ENCODE data around the gene APOA4.
"Not testable (repeated sequence)": the region's sequence is repeated elsewhere in the genome, so short reads cannot be mapped to it uniquely, and the experiment has no call there.

APOA4 gene

GRCh38 chr11:116847612-116848011 lies 24.5 kb upstream of the APOA4 start:
- no peak for DNase-seq

GRCh38 chr11:116844722-116845121 lies 21.6 kb upstream of the APOA4 start:
- DNase-seq = no peak

GRCh38 chr11:116843661-116844060 lies 20.6 kb upstream of the APOA4 start:
- DNase-seq = no peak

GRCh38 chr11:116842909-116843308 lies 19.8 kb upstream of the APOA4 start:
- no peak for DNase-seq

- DNase-seq = no peak
Measured at GRCh38 chr11:116842117-116842516, 19.0 kb upstream of the APOA4 start.

- DNase-seq = no peak
Measured at GRCh38 chr11:116840746-116841296, 17.7 kb upstream of the APOA4 start.

- DNase-seq = peak in 1 of 4 experiments; percentile 17
Measured at GRCh38 chr11:116840224-116840745, 17.2 kb upstream of the APOA4 start.

- no peak for DNase-seq
Measured at GRCh38 chr11:116838321-116839084, 15.4 kb upstream of the APOA4 start.

- no peak for DNase-seq
Measured at GRCh38 chr11:116837231-116838091, 14.4 kb upstream of the APOA4 start, which contains the start of gene APOA1. Gene APOA1, minus strand, starts transcription at chr11:116837622. Its CDS starts 235 bp downstream, at chr11:116837387.

- no peak for DNase-seq
Measured at GRCh38 chr11:116836632-116836991, 13.5 kb upstream of the APOA4 start.

GRCh38 chr11:116835791-116836631 lies 12.9 kb upstream of the APOA4 start:
- peak; percentile 73 to 86 (median 74) for DNase-seq

- DNase-seq = peak; percentile 46 to 72 (median 62)
Measured at GRCh38 chr11:116835042-116835772, 12.1 kb upstream of the APOA4 start.

GRCh38 chr11:116834535-116835041 lies 11.5 kb upstream of the APOA4 start:
- not testable (repeated sequence) for DNase-seq

GRCh38 chr11:116833816-116834534 lies 10.9 kb upstream of the APOA4 start:
- no peak for DNase-seq

- DNase-seq = no peak
Measured at GRCh38 chr11:116833491-116833815, 10.3 kb upstream of the APOA4 start.

GRCh38 chr11:116832350-116833290 lies 9.5 kb upstream of the APOA4 start:
- no peak for DNase-seq

GRCh38 chr11:116831790-116832349 lies 8.8 kb upstream of the APOA4 start:
- DNase-seq = no peak

GRCh38 chr11:116830184-116830912 lies 7.2 kb upstream of the APOA4 start:
- DNase-seq = no peak

Data from suppressor macrophage (primary cell).